Activated CD8-positive, alpha-beta memory T cell treated with anti-CD3 and anti-CD28 coated beads for 24 hours (primary cell): ENCODE data around the gene MOG.
A peak's percentile ranks its signal among the peaks of the same experiment; 100 is the strongest.

Experiments used
- DNase-seq: peaks from one replicate; pipeline ENCODE4 v3.0.0-alpha.2; 2020

Gene MOG

DNA sequence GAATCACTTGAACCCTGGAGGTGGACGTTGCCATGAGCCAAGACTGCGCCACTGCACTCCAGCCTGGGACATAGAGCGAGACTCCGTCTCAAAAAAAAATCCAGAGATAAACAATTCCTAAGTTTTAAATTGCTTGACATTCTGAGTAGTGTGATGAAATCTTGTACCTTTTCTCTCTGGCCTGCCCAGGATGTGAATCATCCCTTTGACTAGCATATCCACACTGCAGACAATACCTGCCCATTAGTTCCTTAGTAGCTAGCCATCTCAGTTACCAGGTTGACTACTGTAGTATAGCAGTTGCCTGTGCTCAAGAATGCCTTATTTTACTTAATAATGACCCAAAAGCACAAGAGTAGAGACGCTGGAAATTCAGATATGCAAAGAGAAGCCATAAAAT, 21.2 kb downstream of the MOG start:
- DNase-seq = no peak

DNA sequence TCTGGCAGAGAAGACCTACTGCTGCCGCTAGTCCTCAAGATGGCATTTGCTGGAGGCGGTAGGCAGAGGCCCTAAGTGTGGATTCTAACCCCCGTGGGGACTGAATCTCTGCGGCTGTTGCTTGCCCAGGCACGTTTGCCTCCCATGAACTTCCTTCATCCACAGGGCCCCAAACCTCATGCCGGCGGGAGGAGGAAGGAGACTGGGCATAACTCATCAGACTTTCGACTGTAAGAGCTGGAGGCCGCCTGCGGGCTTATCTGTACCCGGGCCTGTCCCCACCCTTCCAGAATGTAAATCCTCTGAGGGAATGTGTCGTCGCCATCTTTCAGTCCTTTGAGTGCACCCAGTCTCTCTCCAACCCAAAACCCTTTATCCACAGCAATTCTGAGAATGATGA, 23.1 kb downstream of the MOG start:
- no peak for DNase-seq

DNA sequence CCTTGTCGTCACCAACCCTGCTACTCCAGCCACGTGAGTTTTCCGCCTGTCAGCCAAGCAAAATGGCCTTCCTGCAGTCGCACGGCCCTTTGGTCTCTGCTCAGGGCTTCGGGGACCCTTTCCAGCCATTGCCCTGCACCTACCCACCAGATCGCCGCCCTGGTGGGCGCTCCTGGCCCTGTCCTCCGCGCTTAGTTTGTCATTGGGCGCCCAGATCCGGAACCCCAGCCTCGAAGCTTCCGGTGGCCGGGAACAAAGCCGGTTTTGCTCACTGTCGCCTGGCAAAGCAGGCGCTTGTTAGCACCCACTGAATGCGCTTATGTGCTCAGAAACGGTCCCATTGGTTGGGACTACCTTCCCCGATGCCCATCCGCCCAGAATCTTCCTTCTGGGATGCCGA, 23.5 kb downstream of the MOG start:
- DNase-seq = no peak

DNA sequence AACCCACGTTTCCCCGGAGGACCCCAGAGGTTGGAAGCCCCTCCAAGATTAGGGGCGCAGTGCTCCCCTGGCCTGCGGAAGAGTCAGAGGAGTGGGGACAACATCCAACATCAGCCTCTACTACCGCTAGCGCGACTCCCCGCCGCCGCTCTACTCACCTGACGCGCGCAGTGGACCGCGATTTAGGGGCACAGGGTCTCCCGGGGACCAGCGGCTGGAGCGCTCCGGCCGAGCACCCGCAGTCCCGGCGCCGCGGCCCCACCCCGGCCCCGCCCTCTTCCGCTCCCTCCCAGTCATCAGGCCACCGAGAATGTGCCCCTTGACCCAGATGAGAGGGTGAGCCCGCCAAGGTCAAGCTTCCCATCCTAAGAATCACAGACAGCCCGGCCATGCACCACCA, 24.0 kb downstream of the MOG start, which contains the start of gene ZFP57:
Gene ZFP57 (minus strand): TSS at position 249 of the 400 bp plus-strand sequence. CDS start 4,149 bp downstream, outside the sequence.
- no peak for DNase-seq

DNA sequence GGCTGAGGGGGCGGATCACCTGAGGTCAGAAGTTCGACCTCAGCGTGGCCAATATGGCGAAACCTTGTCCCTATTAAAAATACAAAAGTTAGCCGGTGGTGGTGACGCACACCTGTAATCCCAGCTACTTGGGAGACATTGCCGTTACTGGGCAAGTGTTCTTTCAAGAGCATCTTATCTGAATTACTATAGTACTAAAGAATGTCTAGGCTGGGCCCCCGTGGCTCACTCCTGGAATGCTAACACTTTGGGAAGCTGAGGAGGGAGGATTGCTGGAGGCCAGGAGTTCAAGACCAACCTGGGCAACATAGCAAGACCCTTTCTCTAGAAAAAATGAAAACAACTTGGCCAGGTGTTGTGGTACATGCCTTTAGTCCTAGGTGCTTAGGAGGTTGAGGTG, 24.9 kb downstream of the MOG start:
- no peak for DNase-seq

DNA sequence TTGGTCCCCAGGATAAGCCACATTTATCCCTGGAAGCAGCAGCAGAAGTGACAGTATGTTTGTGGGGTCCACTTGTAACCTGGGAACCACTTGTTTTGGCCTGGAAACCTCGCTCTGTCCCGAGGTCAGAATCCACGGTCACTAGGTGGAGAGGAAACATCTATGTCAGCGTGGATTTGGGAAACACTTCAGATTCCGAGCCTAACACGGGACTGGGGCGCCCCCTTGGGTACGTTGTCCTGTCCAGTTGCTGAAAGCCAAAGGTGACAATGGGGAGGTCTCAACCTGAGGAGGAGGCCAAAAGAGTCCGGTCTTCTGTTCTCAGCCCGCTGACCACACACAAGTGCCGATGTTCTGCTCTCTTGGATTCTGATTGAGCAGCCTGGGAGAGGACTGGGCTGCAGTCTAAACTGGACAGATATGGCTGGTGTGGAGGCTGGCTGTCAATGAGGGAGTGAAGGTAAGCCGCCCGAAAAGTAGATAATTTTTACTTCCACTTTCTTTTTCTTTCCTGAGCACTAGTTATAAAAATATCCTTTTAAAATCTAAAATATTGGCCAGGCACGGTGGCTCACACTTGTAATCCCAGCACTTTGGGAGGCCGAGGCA, 28.9 kb downstream of the MOG start:
- DNase-seq = no peak

DNA sequence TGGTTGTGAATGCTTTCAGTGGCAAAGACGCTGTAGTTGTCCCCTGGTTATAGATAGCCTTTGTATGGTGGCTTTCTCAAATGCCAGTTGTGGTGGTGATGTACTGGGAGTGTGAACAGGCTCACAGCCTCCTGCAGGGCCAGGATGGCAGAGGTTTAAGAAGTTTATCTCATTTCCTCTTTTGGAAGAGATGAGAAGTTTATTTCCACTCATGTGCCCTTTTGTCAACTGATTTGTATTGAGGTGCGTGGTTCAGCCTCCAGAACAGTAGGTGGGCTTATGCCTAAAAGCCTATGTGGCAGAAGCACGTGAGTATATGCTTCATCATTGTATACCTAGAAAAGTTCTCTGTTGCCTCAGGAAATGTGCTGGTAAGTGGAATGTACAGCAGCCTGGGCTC, 37.7 kb downstream of the MOG start:
- no peak for DNase-seq

DNA sequence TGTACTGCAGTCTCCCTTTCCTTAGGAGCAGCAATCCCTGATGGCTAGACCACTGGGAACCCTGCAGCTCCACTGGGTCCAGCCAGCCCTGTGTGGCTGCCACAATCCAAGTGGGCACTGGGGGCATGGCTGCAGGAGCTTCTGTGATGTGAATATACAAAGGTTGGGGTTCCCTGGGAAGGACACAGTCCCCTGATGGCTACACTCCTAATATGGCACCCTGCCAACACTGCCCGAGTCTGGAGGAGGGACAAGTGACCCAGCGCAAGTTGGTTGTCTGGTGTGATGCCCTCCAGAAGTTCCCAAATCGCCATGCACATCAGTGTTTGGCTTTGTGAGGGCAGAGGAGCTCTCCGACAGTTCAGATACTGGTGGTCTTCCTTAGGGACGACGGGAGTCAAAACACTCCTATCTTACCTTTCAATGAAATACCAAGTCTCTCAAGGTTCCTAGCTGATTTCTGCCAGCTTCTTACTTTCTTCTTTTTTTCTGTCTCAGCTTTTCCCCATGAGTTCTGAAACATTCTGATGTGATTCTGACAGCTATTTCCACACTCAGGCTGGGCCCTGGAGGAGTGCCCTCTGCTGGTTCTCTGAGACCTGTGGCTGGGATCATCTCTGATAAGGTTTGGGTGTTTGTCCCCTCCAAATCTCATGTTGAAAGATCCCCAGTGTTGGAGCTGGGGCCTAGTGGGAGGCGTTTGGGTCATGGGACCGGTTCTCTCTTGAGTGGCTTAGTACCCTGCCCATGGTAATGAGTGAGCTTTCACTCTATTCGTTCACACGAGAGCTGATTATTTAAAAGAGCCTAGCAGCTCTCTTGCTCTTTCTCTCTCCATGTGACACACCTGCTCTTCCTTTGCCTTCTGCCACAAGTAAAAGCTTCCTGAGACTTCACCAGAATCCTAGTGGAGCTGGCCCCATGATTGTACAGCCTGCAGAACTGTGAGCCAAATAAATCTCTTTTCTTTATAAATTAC, 39.5 kb downstream of the MOG start:
- DNase-seq = no peak

DNA sequence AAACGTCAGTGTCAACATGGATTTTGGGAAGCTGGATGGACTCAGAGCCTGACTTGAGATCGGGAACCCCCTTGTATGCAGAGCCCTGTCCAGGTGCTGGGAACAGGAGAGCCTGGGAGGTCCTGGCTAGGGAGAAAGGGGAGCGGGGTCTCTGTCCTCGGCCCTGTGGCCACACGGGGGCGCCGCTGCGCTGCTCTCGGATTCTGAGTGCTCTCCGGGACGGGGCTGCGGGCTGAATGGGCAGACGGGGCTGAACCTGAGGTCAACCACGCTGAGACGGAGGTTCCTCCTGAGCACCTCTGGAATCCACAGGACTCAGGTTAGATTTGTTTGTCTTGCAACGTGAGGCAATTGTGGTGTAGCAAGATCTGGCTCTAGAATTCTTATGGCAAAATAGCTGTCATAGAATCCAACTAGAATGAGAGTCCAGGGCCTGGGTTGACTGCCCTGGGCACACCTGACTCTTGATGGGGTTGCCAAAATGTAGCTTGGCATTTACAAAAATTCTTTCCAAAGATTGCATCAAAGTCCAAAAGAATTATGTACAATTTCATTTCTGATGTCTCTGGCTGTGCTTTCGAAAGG, 45.7 kb downstream of the MOG start:
- DNase-seq = peak; percentile 95

DNA sequence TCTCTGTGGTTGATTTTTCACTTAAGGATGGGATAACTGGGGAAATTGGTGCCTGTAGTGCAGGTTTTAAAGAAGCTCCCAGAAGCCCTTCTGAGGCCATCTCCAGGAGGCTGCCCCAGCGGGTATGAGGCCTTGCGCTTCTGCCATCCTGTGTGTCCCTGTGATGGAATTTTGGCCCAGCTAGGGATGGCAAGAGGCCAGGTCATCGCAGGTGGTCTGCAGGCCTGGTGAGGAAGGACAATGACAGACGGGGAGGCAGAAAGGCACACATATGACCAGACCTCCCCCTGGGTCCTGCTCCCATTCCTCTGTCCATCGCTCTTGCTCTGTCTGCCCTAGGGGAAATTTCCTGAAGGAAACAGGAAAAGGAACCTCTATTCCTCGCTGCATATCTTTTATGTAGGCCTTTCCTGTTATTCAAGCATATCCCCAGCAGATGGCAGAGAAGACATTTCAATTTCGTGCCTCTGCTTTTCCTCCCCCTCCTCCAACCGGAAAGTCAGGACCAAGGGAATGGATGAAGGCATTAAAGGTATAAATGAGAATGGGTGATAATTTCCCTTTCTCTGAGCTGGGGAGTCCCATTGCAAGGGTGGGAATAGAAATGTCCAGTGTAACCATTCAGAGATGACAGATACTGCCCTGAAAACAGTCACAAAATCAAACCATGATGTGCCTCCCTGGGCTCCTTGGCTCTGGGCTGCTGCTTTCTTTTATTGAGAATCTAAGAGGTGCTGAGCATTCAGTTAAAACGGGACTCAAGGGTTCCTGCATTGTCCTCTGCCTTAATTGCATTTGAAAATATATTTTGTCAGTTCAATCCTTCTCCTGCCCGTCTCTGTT, 48.7 kb downstream of the MOG start:
- no peak for DNase-seq

DNA sequence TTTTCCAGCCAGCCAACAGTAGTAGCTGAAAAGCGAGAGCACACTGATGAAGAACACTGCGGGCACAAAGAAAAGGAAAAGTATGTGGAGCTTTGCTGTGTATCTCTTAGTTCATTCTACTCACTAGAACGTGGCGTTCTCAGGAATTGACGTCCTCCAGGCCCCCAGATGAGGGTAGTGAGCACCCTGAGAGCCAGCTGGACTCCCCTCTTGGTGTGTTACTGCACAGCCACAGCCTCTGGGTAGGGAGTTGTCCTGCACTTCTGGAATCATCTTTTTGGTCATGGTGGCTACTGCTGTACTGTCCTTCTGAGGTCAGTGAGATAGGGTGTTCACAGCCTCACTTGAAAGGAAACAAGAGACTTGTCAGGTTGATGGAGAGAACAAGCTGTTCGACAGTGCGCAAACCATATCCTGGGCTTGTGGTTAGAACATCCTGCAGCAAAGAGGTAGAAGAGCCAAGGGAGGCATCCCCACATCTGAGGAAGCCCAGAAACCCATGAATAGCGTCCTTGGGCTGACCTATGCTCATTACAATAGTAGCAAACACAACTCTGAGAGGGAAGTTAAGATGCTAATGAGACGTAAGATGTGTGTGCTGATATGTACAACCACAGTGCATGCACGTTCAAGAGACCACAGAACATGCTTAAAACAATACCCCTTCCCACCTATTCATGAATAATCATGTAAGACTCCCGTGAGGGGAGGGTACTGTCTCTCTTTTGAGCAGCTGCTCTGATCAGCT, 51.7 kb downstream of the MOG start:
- DNase-seq = peak; percentile 66

DNA sequence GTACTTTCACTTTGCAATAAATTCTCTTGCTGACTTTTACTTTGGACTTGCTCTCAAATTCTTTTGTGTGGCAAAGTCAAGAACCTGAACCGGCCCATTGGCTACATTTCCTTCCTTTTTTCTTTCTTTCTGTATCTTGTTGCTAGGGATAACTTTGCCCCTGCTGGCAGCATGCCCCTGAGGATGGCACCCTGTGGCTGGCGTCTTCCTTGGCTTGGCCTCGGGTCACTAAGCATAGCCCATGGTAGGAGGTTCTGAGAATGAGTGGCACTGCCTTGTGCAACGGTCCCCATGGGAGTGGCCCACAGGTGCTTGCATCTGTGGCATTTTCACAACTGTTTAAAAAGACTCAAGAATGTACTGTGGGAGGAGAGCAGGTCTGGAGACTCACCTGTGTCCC, 52.3 kb downstream of the MOG start:
- DNase-seq = peak; percentile 61

DNA sequence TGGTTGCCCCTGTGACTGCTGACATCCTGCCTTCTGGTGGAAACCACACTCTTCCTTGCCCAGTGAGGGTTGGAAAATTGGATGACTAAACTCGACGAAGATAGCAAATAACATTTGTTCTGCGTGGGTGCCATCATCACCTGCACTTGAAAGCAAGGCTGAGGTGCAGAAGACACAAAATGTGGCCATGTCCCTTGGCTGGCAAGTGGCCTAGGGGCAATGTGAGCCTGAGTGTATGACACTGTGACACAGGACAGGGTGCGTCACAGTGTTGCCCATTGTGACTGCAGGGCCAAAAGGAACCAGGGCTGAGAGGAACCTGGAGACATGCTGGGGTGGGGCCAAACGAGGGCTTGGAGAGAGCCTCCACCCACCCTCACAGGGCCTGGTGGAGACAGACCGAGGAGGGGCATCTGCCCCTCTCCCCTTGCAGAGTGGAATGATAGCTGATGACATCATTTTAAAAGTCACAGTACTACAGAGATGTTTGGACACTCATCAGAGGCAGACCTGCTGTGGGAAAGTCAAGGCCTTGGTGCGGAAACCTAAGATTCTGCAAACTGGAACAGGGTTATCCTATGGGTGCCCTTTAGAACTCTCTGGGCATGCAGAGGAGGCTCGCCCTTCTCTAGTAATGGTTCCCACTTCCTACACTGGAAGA, 53.5 kb downstream of the MOG start:
- peak; percentile 59 for DNase-seq

DNA sequence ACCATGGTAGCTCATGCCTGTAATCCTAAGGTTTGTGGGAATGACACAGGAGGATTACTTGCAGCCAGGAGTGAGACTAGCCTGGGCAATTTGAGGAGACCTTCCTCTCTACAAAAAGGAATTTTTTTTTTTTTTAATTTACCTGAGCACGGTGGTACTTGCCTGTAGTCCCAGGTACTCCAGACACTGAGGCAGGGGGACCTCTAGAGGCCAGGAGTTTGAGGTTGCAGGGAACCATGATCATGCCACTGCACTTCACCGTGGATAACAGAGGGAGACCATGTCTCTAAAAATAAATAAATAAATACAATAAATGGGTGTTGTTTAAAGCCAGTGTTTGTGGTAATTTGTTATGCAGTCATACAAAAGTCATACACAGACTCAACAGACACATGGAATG, 64.0 kb downstream of the MOG start:
- peak; percentile 54 for DNase-seq
